GM21526 (cell line): Measurements from ENCODE around the gene CCL2.

Source experiments
- ATAC-seq: cut with Tn5 transposase; IDR thresholded peaks from one replicate; pipeline ENCODE4 v1.9.1; 2021; ENCODE audit warnings: moderate library complexity; ENCODE audit not compliant: unreplicated experiment, low FRiP score

The CCL2 gene

GRCh38 chr17:34237458-34237857, 17.6 kb upstream of the CCL2 start:
- ATAC-seq = no peak

GRCh38 chr17:34241062-34241461, 14.0 kb upstream of the CCL2 start:
- ATAC-seq = no peak

GRCh38 chr17:34242587-34243363, 12.3 kb upstream of the CCL2 start:
- ATAC-seq = no peak

DNA sequence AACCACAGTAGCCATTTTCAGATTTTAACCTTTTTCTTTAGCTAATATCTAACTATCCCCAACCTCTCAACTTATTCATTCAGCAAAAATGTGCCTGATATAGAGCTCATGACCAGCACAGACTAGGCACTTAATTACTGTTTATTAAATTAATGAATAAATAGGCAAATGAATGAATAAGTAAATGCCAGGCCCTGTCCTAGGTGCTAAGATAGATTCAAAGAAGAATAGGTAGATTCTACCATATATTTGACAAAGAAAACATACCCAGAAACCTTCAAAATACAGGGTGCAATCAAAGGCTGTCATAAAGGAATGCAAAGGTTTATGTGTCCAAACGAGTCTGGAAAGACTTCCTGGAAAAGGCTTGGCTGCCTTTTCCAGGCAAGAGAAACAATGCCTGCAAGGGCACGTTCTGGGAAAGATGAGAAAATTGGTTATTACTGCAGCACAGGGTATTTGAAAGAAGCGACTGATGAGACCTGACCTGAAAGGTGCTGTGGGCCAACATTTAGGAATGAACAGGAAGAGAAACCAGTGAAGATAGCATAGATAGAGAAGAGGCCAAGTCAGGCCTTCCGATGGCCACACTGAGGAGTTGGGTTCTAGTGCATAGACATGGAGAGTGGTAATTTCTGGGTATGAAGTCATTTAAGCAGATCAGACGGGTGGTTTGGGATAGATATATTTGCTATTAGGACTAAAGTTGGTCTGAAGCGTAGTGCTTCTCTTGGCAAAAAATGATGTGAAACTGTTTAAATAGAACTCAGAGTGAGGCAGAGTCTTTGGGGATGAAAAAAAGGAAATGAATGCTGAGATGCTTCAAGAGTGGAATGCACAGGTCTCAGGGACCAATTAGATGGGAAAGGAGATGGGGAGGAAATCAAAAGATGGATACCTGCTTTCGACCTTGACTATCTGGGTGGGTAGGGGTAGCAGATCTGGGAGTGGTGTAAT, 11.4 kb upstream of the CCL2 start:
- no peak for ATAC-seq

DNA sequence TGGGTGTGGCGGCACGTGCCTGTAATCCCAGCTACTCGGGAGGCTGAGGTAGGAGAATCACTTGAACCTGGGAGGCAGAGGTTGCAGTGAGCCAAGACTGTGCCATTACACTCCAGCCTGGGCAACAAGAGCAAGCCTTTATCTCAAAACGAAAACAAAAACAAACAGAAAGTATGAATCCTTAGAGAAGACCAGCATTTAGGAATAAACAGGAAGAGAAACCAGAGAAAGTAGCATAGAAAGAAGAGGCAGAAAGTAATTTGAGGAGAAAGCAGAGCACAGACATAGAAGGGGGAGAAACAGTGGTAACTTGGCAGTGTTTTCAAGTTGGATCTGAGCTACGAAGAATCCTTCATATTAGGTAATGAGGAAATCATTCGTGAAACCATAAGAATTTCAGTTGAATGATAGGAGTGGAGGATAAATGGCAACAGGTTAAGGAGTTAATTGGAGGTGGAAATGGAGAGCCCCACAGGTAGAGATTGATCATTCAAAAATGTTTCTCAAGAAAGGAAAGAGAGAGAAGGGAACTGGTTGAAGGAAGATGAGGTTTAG, 9.7 kb upstream of the CCL2 start:
- ATAC-seq = no peak

- ATAC-seq = no peak
These were observed 8.6 kb upstream of the CCL2 start for GRCh38 chr17:34246446-34246845.

DNA sequence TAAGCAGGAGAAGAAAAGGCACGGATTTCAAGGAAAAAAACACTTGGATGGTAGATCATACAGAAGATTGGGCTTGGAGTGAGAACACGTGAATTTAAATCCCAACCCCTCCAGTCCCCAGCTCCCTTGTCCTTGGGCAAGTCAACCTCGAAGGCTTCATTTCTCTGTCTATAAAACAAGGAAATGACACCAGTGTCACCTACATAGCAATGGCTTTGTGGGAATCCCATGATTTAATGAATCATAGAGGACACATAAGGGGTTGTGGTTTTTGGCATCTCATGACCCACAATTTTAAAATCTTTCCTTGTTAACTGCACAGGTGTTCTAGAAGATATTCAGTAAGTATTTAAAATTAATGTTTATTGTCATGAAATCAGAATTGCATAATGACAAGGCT, 8.2 kb upstream of the CCL2 start:
- ATAC-seq = no peak

- no peak for ATAC-seq
These were observed 6.5 kb upstream of the CCL2 start for GRCh38 chr17:34248511-34249024.

DNA sequence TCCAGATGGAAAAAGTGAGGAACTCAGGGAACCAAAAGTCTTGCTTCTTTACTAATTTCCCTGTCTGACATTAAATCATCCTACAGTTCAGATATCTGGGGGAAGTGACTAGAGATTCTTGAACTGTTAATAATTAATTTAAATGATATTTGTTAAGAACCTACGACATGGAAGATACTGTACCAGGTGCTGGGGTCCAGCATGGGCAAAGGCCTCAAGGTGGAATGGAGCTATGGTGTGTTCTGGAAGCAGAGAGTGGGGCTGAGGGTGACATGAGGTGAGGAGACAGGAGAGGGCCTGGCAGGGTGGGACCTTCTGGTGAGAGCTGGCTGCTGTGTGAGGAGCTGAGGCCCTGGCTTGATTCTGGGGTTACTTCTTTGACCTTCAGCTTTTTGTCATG, 6.0 kb upstream of the CCL2 start:
- no peak for ATAC-seq

DNA sequence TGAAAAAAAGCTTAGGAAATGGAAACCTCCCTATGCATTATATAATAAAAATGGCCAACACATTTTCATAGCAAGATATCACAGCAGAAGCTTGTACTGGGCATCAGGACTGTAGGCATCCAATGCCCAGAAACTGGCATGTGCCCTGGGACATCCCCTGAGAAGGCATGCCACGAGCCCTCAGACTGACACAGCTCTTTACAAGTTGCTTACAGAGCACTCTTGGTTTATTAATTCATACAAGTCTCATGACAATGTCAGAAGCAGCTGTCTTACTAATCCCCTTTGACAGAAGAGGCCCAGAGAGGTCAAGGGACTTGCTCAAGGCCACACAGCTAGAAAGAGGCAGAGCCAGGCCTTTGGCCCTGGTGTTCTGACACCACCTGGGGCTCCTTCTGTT, 5.6 kb upstream of the CCL2 start:
- ATAC-seq = no peak

- no peak for ATAC-seq
These were observed 3.9 kb upstream of the CCL2 start for GRCh38 chr17:34251186-34251585.

DNA sequence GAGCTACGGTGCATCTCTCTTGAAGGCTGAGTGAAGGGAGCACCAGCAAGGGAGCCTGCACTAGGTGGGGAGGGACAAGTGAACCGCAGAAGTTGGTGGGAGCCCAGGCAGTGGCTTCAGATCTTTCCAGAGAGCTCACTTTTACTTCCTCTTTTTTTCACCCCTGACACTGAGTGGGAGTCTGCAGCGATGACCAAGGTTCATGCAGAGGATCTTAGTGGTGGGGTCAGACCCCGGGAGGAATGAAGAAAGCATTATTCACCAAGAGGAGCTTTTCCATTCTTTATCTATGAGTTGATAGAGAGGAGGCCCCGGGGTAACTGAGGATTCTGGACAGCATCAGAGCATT, 3.0 kb upstream of the CCL2 start:
- ATAC-seq = no peak

- no peak for ATAC-seq
These were observed 2.5 kb upstream of the CCL2 start for GRCh38 chr17:34252444-34253138.

DNA sequence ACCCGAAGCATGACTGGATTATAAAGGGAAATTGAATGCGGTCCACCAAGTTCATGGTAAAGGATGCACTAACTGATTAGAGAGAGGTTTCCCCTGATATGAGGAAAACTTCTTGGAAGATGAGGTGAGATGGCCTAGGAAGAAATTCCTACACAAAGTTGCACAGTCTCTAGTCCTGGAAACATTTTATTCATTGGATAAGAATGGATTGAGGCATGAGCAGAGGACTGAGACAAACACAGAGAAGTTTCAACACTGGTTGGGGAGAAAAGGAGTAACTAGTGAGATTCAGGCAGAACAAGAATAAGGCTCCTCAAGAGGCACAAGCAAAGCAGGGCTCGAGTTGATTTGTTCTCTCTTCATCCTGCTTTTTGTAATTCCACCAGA, 2.0 kb upstream of the CCL2 start:
- no peak for ATAC-seq

GRCh38 chr17:34254146-34254545, 939 bp upstream of the CCL2 start:
- no peak for ATAC-seq

- no peak for ATAC-seq
These were observed 272 bp downstream of the CCL2 start for GRCh38 chr17:34255381-34255732.

DNA sequence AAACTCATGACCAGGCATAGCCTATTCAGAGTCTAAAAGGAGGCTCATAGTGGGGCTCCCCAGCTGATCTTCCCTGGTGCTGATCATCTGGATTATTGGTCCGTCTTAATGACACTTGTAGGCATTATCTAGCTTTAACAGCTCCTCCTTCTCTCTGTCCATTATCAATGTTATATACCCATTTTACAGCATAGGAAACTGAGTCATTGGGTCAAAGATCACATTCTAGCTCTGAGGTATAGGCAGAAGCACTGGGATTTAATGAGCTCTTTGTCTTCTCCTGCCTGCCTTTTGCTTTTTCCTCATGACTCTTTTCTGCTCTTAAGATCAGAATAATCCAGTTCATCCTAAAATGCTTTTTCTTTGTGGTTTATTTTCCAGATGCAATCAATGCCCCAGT, 756 bp downstream of the CCL2 start:
- ATAC-seq = no peak

- no peak for ATAC-seq
These were observed 2.4 kb downstream of the CCL2 start for GRCh38 chr17:34257299-34257985.

DNA sequence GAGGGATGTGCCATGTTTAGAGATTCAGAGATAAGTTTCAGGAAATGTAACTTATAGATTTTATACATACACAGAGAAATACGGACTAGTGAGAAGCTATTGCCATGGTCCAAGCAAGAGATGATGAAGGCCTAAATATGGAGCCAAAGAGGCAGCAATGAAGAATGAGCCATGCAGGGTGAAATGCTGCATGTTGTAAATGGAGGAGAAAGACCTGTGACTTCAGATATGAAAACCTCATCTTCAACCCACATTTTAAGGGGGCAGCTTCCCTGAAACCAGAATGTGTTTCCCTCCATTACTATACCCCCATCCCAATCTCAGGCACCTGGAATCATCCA, 2.9 kb downstream of the CCL2 start:
- no peak for ATAC-seq

DNA sequence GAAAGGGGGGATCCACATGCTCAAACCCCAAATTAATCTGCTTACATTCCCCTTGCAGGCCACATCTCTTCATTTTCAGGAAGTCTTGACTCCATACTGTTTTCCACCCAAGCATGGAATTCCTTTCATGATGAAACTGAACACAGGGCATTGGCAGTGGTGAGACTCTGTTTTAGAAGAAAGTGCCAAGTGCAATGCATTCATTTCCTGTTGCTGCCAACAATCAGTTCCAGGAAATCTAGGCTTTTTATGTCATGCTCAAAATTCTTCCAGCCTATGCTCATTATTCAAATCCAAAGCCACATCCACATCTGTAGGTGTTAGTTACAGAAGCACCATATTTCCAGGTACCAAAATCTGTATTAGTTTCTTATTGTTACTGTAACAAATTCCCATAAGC, 4.1 kb downstream of the CCL2 start:
- ATAC-seq = no peak
